Neural cell (in vitro differentiated cells): ENCODE results near the gene ATG7. TPM values are rescaled to one million over a fixed set of nuclear protein-coding genes. Genes with fewer than 3 reads are reported as not detected.

Experiments used
- H2AFZ ChIP-seq: fragments of 200-600, 300-800 bp; sonication (generic), shearing (Covaris generic); 2 replicates; pipeline ENCODE4 v1.6.0; 2014; ENCODE audit warnings: low read depth, mild to moderate bottlenecking, antibody characterized with exemption, low read length, moderate library complexity
- H3F3A ChIP-seq: fragments of 200-600 bp; shearing (Covaris generic); 2 replicates; pipeline ENCODE4 v1.6.1; 2016; ENCODE audit warnings: mild to moderate bottlenecking, moderate library complexity, mixed read lengths, antibody characterized with exemption, low read length; ENCODE audit not compliant: insufficient read depth, poor library complexity, severe bottlenecking
- H3K27ac ChIP-seq: fragments of 200-600, 300-800 bp; sonication (generic), shearing (Covaris generic); 2 replicates; pipeline ENCODE4 v1.5.1; 2014; ENCODE audit warnings: mild to moderate bottlenecking, low read length, moderate library complexity
- H3K27me3 ChIP-seq: fragments of 300-800, 200-600 bp; sonication (generic), shearing (Covaris generic); 2 replicates; pipeline ENCODE4 v1.6.0; 2014; ENCODE audit warnings: mild to moderate bottlenecking, low read depth, low read length, moderate library complexity; ENCODE audit not compliant: insufficient read depth
- H3K36me3 ChIP-seq: fragments of 300-800, 200-600 bp; sonication (generic), shearing (Covaris generic); 2 replicates; pipeline ENCODE4 v1.5.1; 2014; ENCODE audit warnings: mild to moderate bottlenecking, antibody characterized with exemption, low read length, moderate library complexity; ENCODE audit not compliant: insufficient read depth
- H3K4me2 ChIP-seq: fragments of 300-800, 200-600 bp; sonication (generic), shearing (Covaris generic); 2 replicates; pipeline ENCODE4 v1.6.0; 2014; ENCODE audit warnings: mild to moderate bottlenecking, low read length
- H3K4me3 ChIP-seq: fragments of 300-800, 200-600 bp; sonication (generic), shearing (Covaris generic); 2 replicates; pipeline ENCODE4 v1.5.1; 2014; ENCODE audit warnings: mild to moderate bottlenecking, low read length, moderate library complexity
- H3K79me2 ChIP-seq: fragments of 200-600 bp; shearing (Covaris generic); replicated peaks from 2 replicates; pipeline ENCODE4 v1.6.0; 2014; ENCODE audit warnings: mild to moderate bottlenecking, low read length, moderate library complexity; ENCODE audit not compliant: insufficient read depth
- H3K9ac ChIP-seq: fragments of 300-800, 200-600 bp; sonication (generic), shearing (Covaris generic); 2 replicates; pipeline ENCODE4 v1.6.1; 2016; ENCODE audit warnings: mild to moderate bottlenecking, low read length, mixed read lengths
- H3K9me2 ChIP-seq: fragments of 200-600 bp; shearing (Covaris generic); 2 replicates; pipeline ENCODE4 v1.6.1; 2016; ENCODE audit warnings: mild to moderate bottlenecking, low read length, mixed read lengths; ENCODE audit not compliant: insufficient read depth
- H3K9me3 ChIP-seq: fragments of 200-600, 300-800 bp; sonication (generic), shearing (Covaris generic); 2 replicates; pipeline ENCODE4 v1.6.1; 2016; ENCODE audit warnings: mild to moderate bottlenecking, mixed run types, low read length, moderate library complexity, mixed read lengths
- H4K20me1 ChIP-seq: fragments of 200-600 bp; shearing (Covaris generic); 2 replicates; pipeline ENCODE4 v1.6.1; 2016; ENCODE audit warnings: mild to moderate bottlenecking, mixed run types; ENCODE audit not compliant: insufficient read depth
- CTCF ChIP-seq: fragments of 450-650 bp; IDR thresholded peaks from 2 replicates; pipeline ENCODE4 v1.5.1; 2014; ENCODE audit warnings: antibody characterized with exemption, mild to moderate bottlenecking, moderate library complexity; ENCODE audit not compliant: poor library complexity, severe bottlenecking
- EP300 ChIP-seq: fragments of 450-650 bp; conservative IDR thresholded peaks from 2 replicates; pipeline ENCODE4 v1.6.1; 2014; ENCODE audit warnings: antibody characterized with exemption, mild to moderate bottlenecking, moderate library complexity; ENCODE audit not compliant: poor library complexity, severe bottlenecking
- EZH2 ChIP-seq: fragments of 200-600, 300-800 bp; shearing (Covaris generic), sonication (generic); IDR thresholded peaks from 2 replicates; pipeline ENCODE4 v1.6.1; 2014; ENCODE audit warnings: antibody characterized with exemption, low read length, borderline replicate concordance, mild to moderate bottlenecking; ENCODE audit not compliant: insufficient read depth, poor library complexity, severe bottlenecking
- MXI1 ChIP-seq: fragments of 450-650 bp; conservative IDR thresholded peaks from 2 replicates; pipeline ENCODE4 v1.6.1; 2014; ENCODE audit warnings: antibody characterized with exemption, mild to moderate bottlenecking; ENCODE audit not compliant: poor library complexity, severe bottlenecking
- POLR2AphosphoS5 ChIP-seq: IDR thresholded peaks from 2 replicates; pipeline ENCODE4 v1.6.1; 2012
- RAD21 ChIP-seq: fragments of 450-650 bp; conservative IDR thresholded peaks from 2 replicates; pipeline ENCODE4 v1.6.1; 2014; ENCODE audit warnings: antibody characterized with exemption, mild to moderate bottlenecking, moderate library complexity
- REST ChIP-seq: IDR thresholded peaks from 2 replicates; pipeline ENCODE4 v1.6.1; 2012; ENCODE audit warnings: borderline replicate concordance
- SMC3 ChIP-seq: fragments of 450-650 bp; conservative IDR thresholded peaks from 2 replicates; pipeline ENCODE4 v1.6.1; 2014; ENCODE audit warnings: antibody characterized with exemption, mild to moderate bottlenecking, moderate library complexity; ENCODE audit not compliant: poor library complexity
- TAF1 ChIP-seq: IDR thresholded peaks from 2 replicates; pipeline ENCODE4 v1.6.1; 2012; ENCODE audit warnings: low read depth
- polyA plus RNA-seq: library from polyadenylated mRNA; depleted of rRNA; stranded (reverse); fragments of >200 nt; gene quantifications from 2 replicates; pipeline ENCODE4 v1.2.3, GENCODE V29; 2014

Gene ATG7
- polyA plus RNA-seq, 1 donor from 2014 or later, result 28.8 TPM

- no peak overlapping the region for H3K9ac ChIP-seq
- H4K20me1 ChIP-seq, result no peaks in the 10 kb centered on the region
- no peak overlapping the region for H3K27ac ChIP-seq
- H3K9me3 ChIP-seq, result no peaks in the 10 kb centered on the region
- H3K4me3 ChIP-seq, result no peak overlapping the region
- H2AFZ ChIP-seq, result no peak overlapping the region
- H3K79me2 ChIP-seq, result no peaks in the 10 kb centered on the region
- H3K9me2 ChIP-seq, result no peaks in the 10 kb centered on the region
- H3F3A ChIP-seq, result no peaks in the 10 kb centered on the region
- TF ChIP-seq TAF1 (no peak), CTCF (no peak), EZH2 (no peak), MXI1 (no peak)
- H3K36me3 ChIP-seq, result no peaks in the 10 kb centered on the region
- H3K27me3 ChIP-seq, result no peaks in the 10 kb centered on the region
- no peak overlapping the region for H3K4me2 ChIP-seq
Observed at GRCh38 chr3:11410564-11410963, 138.4 kb downstream of the ATG7 start.

GRCh38 chr3:11411956-11412355 is 139.8 kb downstream of the ATG7 start:
- Histone ChIP-seq H4K20me1 (no peaks in the 10 kb centered on the region), H3K79me2 (no peaks in the 10 kb centered on the region), H3K9ac (no peak overlapping the region), H3K4me3 (no peak overlapping the region), H3K27me3 (no peaks in the 10 kb centered on the region), H2AFZ (no peak overlapping the region), H3K27ac (no peak overlapping the region), H3K9me2 (no peaks in the 10 kb centered on the region), H3F3A (no peaks in the 10 kb centered on the region), H3K36me3 (no peaks in the 10 kb centered on the region), H3K4me2 (no peak overlapping the region), H3K9me3 (no peaks in the 10 kb centered on the region)
- TF ChIP-seq CTCF, result no peak
- TF ChIP-seq MXI1, result no peak
- TF ChIP-seq EP300, result no peak
- no peak for TF ChIP-seq TAF1
- no peak for TF ChIP-seq POLR2AphosphoS5
- no peak for TF ChIP-seq REST
- no peak for TF ChIP-seq SMC3
- TF ChIP-seq RAD21, result no peak
- no peak for TF ChIP-seq EZH2
